Cardiac fibroblast (primary cell): ENCODE measurements around the gene ARMH3.

ENCODE experiments used
- DNase-seq, 2 donors: peaks; one replicate each; pipeline versions ENCODE4 v3.0.0 to v3.0.0-alpha.2; 2010; ENCODE audit warnings: low read depth in 2 of 2
- H3K4me3 ChIP-seq, 2 donors: replicated peaks in 1 of 2; 1 replicate in 1 of 2; 2 replicates in 1 of 2; pipeline ENCODE4 v1.5.1; 2011; ENCODE audit warnings: low read depth in 2 of 2, low read length in 2 of 2, mild to moderate bottlenecking in 2 of 2, moderate library complexity in 1 of 2
- TF ChIP-seq, protein P1 (sequence below): IDR thresholded peaks from one replicate; pipeline ENCODE4 v1.5.1; 2011; ENCODE audit warnings: low read depth, mild to moderate bottlenecking, low read length, inconsistent platforms

The ARMH3 gene

GRCh38 chr10:101968940-101969321 is 87.0 kb downstream of the ARMH3 start:
- no peak overlapping the region for H3K4me3 ChIP-seq
- DNase-seq, result no peak
- TF ChIP-seq, protein P1, sequence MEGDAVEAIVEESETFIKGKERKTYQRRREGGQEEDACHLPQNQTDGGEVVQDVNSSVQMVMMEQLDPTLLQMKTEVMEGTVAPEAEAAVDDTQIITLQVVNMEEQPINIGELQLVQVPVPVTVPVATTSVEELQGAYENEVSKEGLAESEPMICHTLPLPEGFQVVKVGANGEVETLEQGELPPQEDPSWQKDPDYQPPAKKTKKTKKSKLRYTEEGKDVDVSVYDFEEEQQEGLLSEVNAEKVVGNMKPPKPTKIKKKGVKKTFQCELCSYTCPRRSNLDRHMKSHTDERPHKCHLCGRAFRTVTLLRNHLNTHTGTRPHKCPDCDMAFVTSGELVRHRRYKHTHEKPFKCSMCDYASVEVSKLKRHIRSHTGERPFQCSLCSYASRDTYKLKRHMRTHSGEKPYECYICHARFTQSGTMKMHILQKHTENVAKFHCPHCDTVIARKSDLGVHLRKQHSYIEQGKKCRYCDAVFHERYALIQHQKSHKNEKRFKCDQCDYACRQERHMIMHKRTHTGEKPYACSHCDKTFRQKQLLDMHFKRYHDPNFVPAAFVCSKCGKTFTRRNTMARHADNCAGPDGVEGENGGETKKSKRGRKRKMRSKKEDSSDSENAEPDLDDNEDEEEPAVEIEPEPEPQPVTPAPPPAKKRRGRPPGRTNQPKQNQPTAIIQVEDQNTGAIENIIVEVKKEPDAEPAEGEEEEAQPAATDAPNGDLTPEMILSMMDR, result no peak

- TF ChIP-seq, protein P1, result no peak
- H3K4me3 ChIP-seq, result no peak overlapping the region
Observed at GRCh38 chr10:101968286-101968939, 87.6 kb downstream of the ARMH3 start.

DNA sequence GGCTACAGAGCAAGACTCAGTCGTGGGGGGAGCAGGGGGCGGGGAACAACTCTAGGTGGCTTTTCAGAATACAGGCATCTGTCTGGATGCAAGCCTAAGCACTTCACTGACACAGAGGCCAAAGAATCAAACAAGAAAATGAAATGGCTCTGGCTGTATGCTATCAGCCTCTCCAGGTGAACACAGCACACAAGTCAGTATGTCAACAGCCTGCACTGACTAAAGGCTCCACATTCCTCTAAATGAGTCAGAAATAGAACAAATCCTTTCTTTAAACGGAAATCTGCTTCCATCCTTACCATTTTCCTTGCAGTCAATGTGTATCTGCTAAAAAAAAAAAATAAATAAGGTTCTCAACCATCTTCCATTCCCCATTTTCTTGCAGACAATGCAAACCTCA is 88.3 kb downstream of the ARMH3 start:
- H3K4me3 ChIP-seq, result no peak overlapping the region
- peak in 1 of 2 donors; percentile 53 for DNase-seq

More at GRCh38 chr10:101968286-101968939, 87.6 kb downstream of the ARMH3 start:
- no peak for DNase-seq

GRCh38 chr10:101967119-101967518 is 88.9 kb downstream of the ARMH3 start:
- no peak for DNase-seq
- no peak overlapping the region for H3K4me3 ChIP-seq
- TF ChIP-seq, protein P1, result no peak

More for the DNA sequence above, 88.3 kb downstream of the ARMH3 start:
- TF ChIP-seq, protein P1, result no peak

- DNase-seq, result no peak
- H3K4me3 ChIP-seq, result no peak overlapping the region
- TF ChIP-seq, protein P1, result no peak
Observed at GRCh38 chr10:101965075-101965765, 90.8 kb downstream of the ARMH3 start.

DNA sequence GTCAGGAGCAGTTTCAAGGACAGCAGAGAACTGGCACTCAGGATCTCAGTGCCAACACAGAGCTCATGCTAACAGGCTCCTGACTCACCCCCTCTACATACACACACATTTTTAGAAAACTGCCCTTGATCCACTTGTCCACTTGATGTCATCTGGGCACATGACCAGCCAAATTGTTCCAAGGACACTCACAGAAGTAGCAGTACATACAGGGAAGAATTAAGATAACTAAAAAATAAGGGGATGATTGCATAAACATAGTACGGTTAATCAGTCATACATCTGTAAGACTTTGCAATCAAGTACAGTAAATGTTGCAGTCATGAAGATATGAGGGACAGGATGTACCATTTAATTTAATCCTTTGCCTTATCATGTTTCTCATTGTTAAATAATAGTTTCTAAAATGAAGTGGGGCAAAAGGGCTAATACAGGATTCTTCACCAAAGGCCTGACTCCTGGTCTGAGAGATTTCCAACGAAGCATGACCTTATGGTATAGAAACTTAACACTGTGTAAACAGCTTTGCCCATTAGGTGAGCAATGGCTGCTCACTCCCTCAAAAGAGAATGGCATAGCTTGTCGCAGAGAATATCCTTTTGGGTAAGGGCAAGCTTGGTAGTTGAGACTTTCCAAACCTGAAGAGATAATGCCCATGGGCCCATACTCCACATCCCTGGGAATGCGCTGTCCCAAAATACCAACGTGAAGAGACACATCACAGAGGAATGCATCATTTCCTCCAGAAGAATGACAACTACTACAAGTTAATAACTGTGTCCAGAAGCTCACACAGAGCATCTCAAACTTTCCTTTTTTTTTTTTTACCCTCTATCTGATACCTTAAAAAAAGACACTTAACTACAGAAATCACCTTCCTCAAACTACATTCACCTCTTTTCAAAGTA is 94.1 kb downstream of the ARMH3 start:
- TF ChIP-seq, protein P1, result no peak
- H3K4me3 ChIP-seq, result no peak overlapping the region
- peak; percentile 66 to 71 for DNase-seq
